OCI-LY7 (cell line): ENCODE measurements around the gene SYNCRIP. TPM values are rescaled to one million over a fixed set of nuclear protein-coding genes. Genes with fewer than 3 reads are reported as not detected.
A peak's percentile ranks its signal among the peaks of the same experiment; 100 is the strongest.

Experiments
- BruUV-seq: library from RNA; stranded (reverse); fragments of 400-500 nt; replicated peaks from 2 replicates; lab custom pipeline; 2021; lab: Mats Ljungman, UMichigan
- CTCF ChIA-PET: fragments of 300-600 bp; sonication (Branson Sonifier 250); formaldehyde crosslinking; loops from one replicate; lab custom pipeline; 2022; ENCODE audit warnings: antibody characterized with exemption; ENCODE audit not compliant: unreplicated experiment; lab: Charles Lee
- POLR2A ChIA-PET: fragments of 300-600 bp; sonication (Branson Sonifier 250); formaldehyde crosslinking; loops from one replicate; lab custom pipeline; 2022; ENCODE audit warnings: antibody characterized with exemption; lab: Charles Lee
- DNase-seq: peaks from one replicate; pipeline ENCODE4 v3.0.0-alpha.2; 2015; ENCODE audit warnings: low spot score
- H2AFZ ChIP-seq: fragments of 200-600 bp; sonication (generic), shearing (Covaris generic); 2 replicates; pipeline ENCODE4 v1.6.1; 2014; ENCODE audit warnings: mild to moderate bottlenecking, antibody characterized with exemption, low read length, moderate library complexity
- H3K27ac ChIP-seq: fragments of 200-600 bp; sonication (generic); 2 replicates; pipeline ENCODE4 v1.5.1; 2014; ENCODE audit warnings: mixed run types, low read depth, mild to moderate bottlenecking, moderate library complexity, low read length, inconsistent platforms; ENCODE audit not compliant: poor library complexity, severe bottlenecking
- H3K36me3 ChIP-seq: fragments of 200-600 bp; sonication (generic); 2 replicates; pipeline ENCODE4 v1.6.1; 2014; ENCODE audit warnings: mild to moderate bottlenecking, antibody characterized with exemption, low read length, moderate library complexity, mixed read lengths; ENCODE audit not compliant: insufficient read depth
- H3K4me1 ChIP-seq: fragments of 200-600 bp; sonication (generic); 2 replicates; pipeline ENCODE4 v1.5.1; 2014; ENCODE audit warnings: mild to moderate bottlenecking, low read length; ENCODE audit not compliant: insufficient read depth, poor library complexity, severe bottlenecking
- H3K4me2 ChIP-seq: fragments of 200-600 bp; sonication (generic); 2 replicates; pipeline ENCODE4 v1.6.1; 2014; ENCODE audit warnings: mild to moderate bottlenecking, low read length
- H3K4me3 ChIP-seq: fragments of 200-600 bp; sonication (generic); 2 replicates; pipeline ENCODE4 v1.5.1; 2014; ENCODE audit warnings: mild to moderate bottlenecking, low read depth, low read length; ENCODE audit not compliant: poor library complexity, severe bottlenecking
- H3K79me2 ChIP-seq: fragments of 200-600 bp; sonication (generic); 2 replicates; pipeline ENCODE4 v1.6.1; 2016; ENCODE audit warnings: low read depth, mild to moderate bottlenecking, low read length, moderate library complexity, mixed read lengths; ENCODE audit not compliant: insufficient read depth
- H3K9me2 ChIP-seq: fragments of 200-600 bp; sonication (generic); 2 replicates; pipeline ENCODE4 v1.6.1; 2016; ENCODE audit warnings: mild to moderate bottlenecking, low read length, mixed read lengths; ENCODE audit not compliant: insufficient read depth
- H3K9me3 ChIP-seq: fragments of 200-600 bp; sonication (generic); 2 replicates; pipeline ENCODE4 v1.6.1; 2014; ENCODE audit warnings: mild to moderate bottlenecking, mixed run types, low read length, mixed read lengths
- H4K20me1 ChIP-seq: fragments of 200-600 bp; sonication (generic); 2 replicates; pipeline ENCODE4 v1.6.1; 2014; ENCODE audit warnings: mild to moderate bottlenecking, antibody characterized with exemption, low read length, moderate library complexity, mixed read lengths; ENCODE audit not compliant: insufficient read depth
- EZH2phosphoT487 ChIP-seq: fragments of 200-600 bp; sonication (generic); IDR thresholded peaks from 2 replicates; pipeline ENCODE4 v1.6.1; 2018; ENCODE audit warnings: low read depth, borderline replicate concordance, mild to moderate bottlenecking, mixed run types, antibody characterized with exemption, low read length, moderate library complexity, mixed read lengths
- intact Hi-C: fragments of 100-400 bp; cut with micrococcal nuclease; formaldehyde crosslinking; loops from one replicate; pipeline ENCODE4 v1.10.0; 2022; ENCODE audit not compliant: unreplicated experiment
- total RNA-seq, 2 experiments: library from RNA; depleted of rRNA in 1 of 2; stranded (reverse); fragments of >200 nt in 1 of 2; shearing (Covaris generic) in 1 of 2; gene quantifications; 2 replicates each; pipeline ENCODE4 v1.2.3, GENCODE V29; 2014 to 2022
- TF ChIP-seq, protein P1 (sequence below): fragments of 200-600 bp; sonication (generic); conservative IDR thresholded peaks from 2 replicates; pipeline ENCODE4 v1.5.1; 2014; ENCODE audit warnings: mild to moderate bottlenecking, antibody characterized with exemption, low read length, moderate library complexity, mixed read lengths

The SYNCRIP gene
- total RNA-seq, 2 experiments from 2014 or later = 73.5 to 188 TPM

DNA sequence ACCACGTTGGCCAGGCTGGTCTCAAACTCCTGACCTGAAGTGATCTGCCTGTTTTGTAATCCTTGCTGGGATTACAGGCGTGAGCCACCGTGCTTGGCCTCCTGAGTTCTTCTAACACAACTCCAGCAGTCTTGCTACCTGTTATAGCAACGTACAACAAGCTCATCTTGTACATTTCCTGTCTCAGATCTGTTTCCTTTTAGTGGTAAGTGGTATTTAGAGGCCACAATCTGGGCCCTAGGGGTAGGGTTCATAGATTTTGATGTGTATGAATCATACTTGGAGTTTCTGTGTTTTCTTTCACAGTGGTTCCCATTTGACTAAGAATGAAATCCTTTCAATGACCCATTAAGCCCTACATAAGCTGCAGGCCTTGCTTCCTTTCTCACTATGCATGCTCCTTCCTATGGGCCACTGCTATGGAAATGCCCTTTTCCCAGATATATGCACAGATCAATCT, 27.1 kb upstream of the SYNCRIP start:
- POLR2A ChIA-PET = interaction anchor here (0.6 to 2.1 kb wide), 9 partner anchors 9 to 103 kb away, joined by 3 to 27 read pairs (median 3); partner anchors contain the start of gene SYNCRIP
- H3K9me3 ChIP-seq = no peaks in the 10 kb centered on the region
- peaks cover 21% of the 10 kb centered on the region; the same call in 1 of the 2 replicates for H3K79me2 ChIP-seq
- TF ChIP-seq EZH2phosphoT487 = no peak
- TF ChIP-seq, protein P1, sequence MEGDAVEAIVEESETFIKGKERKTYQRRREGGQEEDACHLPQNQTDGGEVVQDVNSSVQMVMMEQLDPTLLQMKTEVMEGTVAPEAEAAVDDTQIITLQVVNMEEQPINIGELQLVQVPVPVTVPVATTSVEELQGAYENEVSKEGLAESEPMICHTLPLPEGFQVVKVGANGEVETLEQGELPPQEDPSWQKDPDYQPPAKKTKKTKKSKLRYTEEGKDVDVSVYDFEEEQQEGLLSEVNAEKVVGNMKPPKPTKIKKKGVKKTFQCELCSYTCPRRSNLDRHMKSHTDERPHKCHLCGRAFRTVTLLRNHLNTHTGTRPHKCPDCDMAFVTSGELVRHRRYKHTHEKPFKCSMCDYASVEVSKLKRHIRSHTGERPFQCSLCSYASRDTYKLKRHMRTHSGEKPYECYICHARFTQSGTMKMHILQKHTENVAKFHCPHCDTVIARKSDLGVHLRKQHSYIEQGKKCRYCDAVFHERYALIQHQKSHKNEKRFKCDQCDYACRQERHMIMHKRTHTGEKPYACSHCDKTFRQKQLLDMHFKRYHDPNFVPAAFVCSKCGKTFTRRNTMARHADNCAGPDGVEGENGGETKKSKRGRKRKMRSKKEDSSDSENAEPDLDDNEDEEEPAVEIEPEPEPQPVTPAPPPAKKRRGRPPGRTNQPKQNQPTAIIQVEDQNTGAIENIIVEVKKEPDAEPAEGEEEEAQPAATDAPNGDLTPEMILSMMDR = no peak
- H3K4me3 ChIP-seq = peak overlapping the region; percentile 9
- intact Hi-C loops = loop anchor here (10.0 kb wide), 1 partner anchor 315 kb away; no protein-coding TSS in a partner anchor
- H3K27ac ChIP-seq = peak overlapping the region; percentile 55
- peaks cover 30% of the 10 kb centered on the region for H3K36me3 ChIP-seq
- CTCF ChIA-PET = interaction anchor here (0.6 kb wide), 1 partner anchor 29 kb away, joined by 3 read pairs; no protein-coding TSS in a partner anchor
- H3K4me2 ChIP-seq = peak overlapping the region; percentile 39; the same call in 1 of the 2 replicates
- peaks cover 31% of the 10 kb centered on the region for H3K4me1 ChIP-seq
- no TSS peak for BruUV-seq
- DNase-seq = peak; percentile 57
- no peaks in the 10 kb centered on the region for H3K9me2 ChIP-seq
- no peak overlapping the region for H2AFZ ChIP-seq
- peaks cover 16% of the 10 kb centered on the region; the same call in 1 of the 2 replicates for H4K20me1 ChIP-seq

DNA sequence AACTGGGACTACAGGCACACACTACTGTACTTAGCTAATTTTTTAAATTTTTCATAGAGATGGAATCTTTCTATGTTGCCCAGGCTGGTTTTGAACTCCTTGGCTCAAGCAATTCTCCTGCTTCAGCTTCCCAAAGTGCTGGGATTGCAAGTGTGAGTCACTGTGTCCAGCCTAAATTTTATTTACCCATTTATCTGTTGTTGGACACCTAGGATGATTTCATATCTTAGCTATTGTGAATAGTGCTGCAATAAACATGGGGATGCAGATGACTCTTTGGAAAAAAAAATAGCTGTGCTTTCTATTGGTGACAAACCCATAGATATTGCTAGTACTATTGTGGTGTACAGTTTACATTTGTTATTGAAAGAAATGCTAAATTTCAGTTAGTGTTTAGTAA, 19.6 kb upstream of the SYNCRIP start:
- Histone ChIP-seq H3K36me3 (no peaks in the 10 kb centered on the region; the same call in 1 of the 2 replicates), H3K4me1 (no peaks in the 10 kb centered on the region), H3K9me3 (no peaks in the 10 kb centered on the region), H3K4me2 (no peak overlapping the region), H3K9me2 (no peaks in the 10 kb centered on the region), H3K27ac (no peak overlapping the region), H3K4me3 (no peak overlapping the region), H2AFZ (no peak overlapping the region), H3K79me2 (no peaks in the 10 kb centered on the region), H4K20me1 (no peaks in the 10 kb centered on the region)
- ChIA-PET POLR2A (interaction anchor here (0.6 to 1.0 kb wide), 2 partner anchors 18 to 217 kb away, joined by 3 to 4 read pairs; no protein-coding TSS in a partner anchor), CTCF (no interaction called here)
- no peak for DNase-seq
- intact Hi-C loops = no loop called here
- TF ChIP-seq, protein P1 = no peak
- BruUV-seq = no TSS peak

DNA sequence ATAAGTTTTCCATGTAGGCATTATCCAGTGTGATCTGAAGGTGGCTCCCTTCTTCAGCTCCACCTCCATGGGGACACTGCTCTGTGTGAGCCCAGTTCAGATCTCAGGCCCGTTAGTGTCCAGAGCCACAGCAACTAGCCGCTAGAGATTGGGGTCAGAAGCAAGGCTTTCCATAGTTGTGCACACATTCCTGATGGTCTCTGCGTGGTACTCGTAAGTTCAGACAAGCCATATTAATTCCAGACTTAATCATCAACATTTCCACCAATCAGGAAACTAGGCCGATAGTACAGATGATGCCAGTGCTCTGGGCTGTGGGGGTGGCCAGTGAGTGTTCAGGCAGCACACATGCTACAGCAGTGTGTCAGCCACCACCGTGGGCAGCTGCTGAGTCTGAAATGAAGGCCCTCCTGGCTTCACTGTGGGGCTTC, 17.5 kb upstream of the SYNCRIP start:
- BruUV-seq = no TSS peak
- no peaks in the 10 kb centered on the region for H3K36me3 ChIP-seq
- H3K9me2 ChIP-seq = no peaks in the 10 kb centered on the region
- intact Hi-C loops = no loop called here
- DNase-seq = no peak
- TF ChIP-seq EZH2phosphoT487 = no peak
- TF ChIP-seq, protein P1 = no peak
- CTCF ChIA-PET = no interaction called here
- H3K4me3 ChIP-seq = no peak overlapping the region
- H3K4me2 ChIP-seq = no peak overlapping the region
- H2AFZ ChIP-seq = no peak overlapping the region
- H3K9me3 ChIP-seq = no peaks in the 10 kb centered on the region
- no peaks in the 10 kb centered on the region for H3K79me2 ChIP-seq
- POLR2A ChIA-PET = interaction anchor here (1.5 kb wide), 1 partner anchor 10 kb away, joined by 3 read pairs; no protein-coding TSS in a partner anchor
- no peaks in the 10 kb centered on the region for H3K4me1 ChIP-seq
- no peaks in the 10 kb centered on the region for H4K20me1 ChIP-seq
- no peak overlapping the region for H3K27ac ChIP-seq
